MCF 10A (cell line): ENCODE data around the gene AP3D1. TPM values are rescaled to one million over a fixed set of nuclear protein-coding genes. Genes with fewer than 3 reads are reported as not detected.

Experiments
- BruUV-seq: library from RNA; stranded (reverse); fragments of 400-500 nt; replicated peaks from 2 replicates; lab custom pipeline; 2021; lab: Mats Ljungman, UMichigan
- CTCF ChIA-PET: fragments of 300-600 bp; sonication (Branson Sonifier 250); formaldehyde crosslinking; extraction: SDS; loops from one replicate; lab custom pipeline; 2021; ENCODE audit warnings: antibody characterized with exemption, inconsistent platforms; lab: Yijun Ruan, JAX
- POLR2A ChIA-PET: fragments of 300-600, 350-650 bp; sonication (Branson Sonifier 250); formaldehyde crosslinking; extraction: SDS; loops from one replicate; lab custom pipeline; 2020; ENCODE audit warnings: antibody characterized with exemption, inconsistent platforms; lab: Yijun Ruan, JAX
- DNase-seq: peaks from one replicate; pipeline ENCODE4 v3.0.0-alpha.2; 2018; ENCODE audit not compliant: unreplicated experiment
- H3K27ac Mint-ChIP-seq: one replicate; pipeline ENCODE4 v1.8.0; 2022; ENCODE audit warnings: mild to moderate bottlenecking, low read depth, mixed read lengths; ENCODE audit not compliant: unreplicated experiment
- H3K27me3 Mint-ChIP-seq: one replicate; pipeline ENCODE4 v1.8.0; 2022; ENCODE audit warnings: mixed read lengths; ENCODE audit not compliant: insufficient read depth, unreplicated experiment
- H3K36me3 Mint-ChIP-seq: one replicate; pipeline ENCODE4 v1.8.0; 2022; ENCODE audit warnings: mild to moderate bottlenecking, moderate library complexity, mixed read lengths; ENCODE audit not compliant: insufficient read depth, unreplicated experiment
- H3K4me1 Mint-ChIP-seq: one replicate; pipeline ENCODE4 v1.8.0; 2022; ENCODE audit warnings: mixed read lengths; ENCODE audit not compliant: insufficient read depth, unreplicated experiment
- H3K4me3 Mint-ChIP-seq: one replicate; pipeline ENCODE4 v1.8.0; 2022; ENCODE audit warnings: mild to moderate bottlenecking, moderate library complexity, mixed read lengths; ENCODE audit not compliant: unreplicated experiment
- H3K9me3 Mint-ChIP-seq: one replicate; pipeline ENCODE4 v1.8.0; 2022; ENCODE audit warnings: mixed read lengths; ENCODE audit not compliant: unreplicated experiment
- intact Hi-C: fragments of 100-400 bp; cut with micrococcal nuclease; formaldehyde crosslinking; loops from 2 replicates; pipeline ENCODE4 v1.14.1; 2022
- total RNA-seq: library from RNA; stranded (reverse); gene quantifications from 2 replicates; pipeline ENCODE4 v1.2.3, GENCODE V29; 2022
- TF ChIP-seq, protein P1 (sequence below): fragments of 200-600 bp; IDR thresholded peaks from one replicate; pipeline ENCODE4 v1.8.0; 2022; ENCODE audit warnings: antibody characterized with exemption, mild to moderate bottlenecking; ENCODE audit not compliant: unreplicated experiment

AP3D1 gene
- total RNA-seq, 1 experiment from 2014 or later: 181 TPM

- CTCF ChIA-PET: interaction anchor here (0.7 kb wide), 1 partner anchor 394 kb away, joined by 4 read pairs; no protein-coding TSS in a partner anchor
Measured at GRCh38 chr19:2142173-2142829, 9.1 kb downstream of the AP3D1 start.

GRCh38 chr19:2140138-2140569 lies 11.2 kb downstream of the AP3D1 start:
- no peak for DNase-seq
- BruUV-seq: no TSS peak
- no peak overlapping the region for H3K4me3 Mint-ChIP-seq
- POLR2A ChIA-PET: no interaction called here
- CTCF ChIA-PET: interaction anchor here (1.0 kb wide), 1 partner anchor 28 kb away, joined by 6 read pairs; no protein-coding TSS in a partner anchor
- H3K9me3 Mint-ChIP-seq: no peaks in the 10 kb centered on the region
- H3K36me3 Mint-ChIP-seq: peaks cover 54% of the 10 kb centered on the region
- no peak overlapping the region for H3K27ac Mint-ChIP-seq
- H3K4me1 Mint-ChIP-seq: no peaks in the 10 kb centered on the region
- H3K27me3 Mint-ChIP-seq: no peaks in the 10 kb centered on the region
- intact Hi-C loops: no loop called here
- TF ChIP-seq, protein P1, sequence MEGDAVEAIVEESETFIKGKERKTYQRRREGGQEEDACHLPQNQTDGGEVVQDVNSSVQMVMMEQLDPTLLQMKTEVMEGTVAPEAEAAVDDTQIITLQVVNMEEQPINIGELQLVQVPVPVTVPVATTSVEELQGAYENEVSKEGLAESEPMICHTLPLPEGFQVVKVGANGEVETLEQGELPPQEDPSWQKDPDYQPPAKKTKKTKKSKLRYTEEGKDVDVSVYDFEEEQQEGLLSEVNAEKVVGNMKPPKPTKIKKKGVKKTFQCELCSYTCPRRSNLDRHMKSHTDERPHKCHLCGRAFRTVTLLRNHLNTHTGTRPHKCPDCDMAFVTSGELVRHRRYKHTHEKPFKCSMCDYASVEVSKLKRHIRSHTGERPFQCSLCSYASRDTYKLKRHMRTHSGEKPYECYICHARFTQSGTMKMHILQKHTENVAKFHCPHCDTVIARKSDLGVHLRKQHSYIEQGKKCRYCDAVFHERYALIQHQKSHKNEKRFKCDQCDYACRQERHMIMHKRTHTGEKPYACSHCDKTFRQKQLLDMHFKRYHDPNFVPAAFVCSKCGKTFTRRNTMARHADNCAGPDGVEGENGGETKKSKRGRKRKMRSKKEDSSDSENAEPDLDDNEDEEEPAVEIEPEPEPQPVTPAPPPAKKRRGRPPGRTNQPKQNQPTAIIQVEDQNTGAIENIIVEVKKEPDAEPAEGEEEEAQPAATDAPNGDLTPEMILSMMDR: no peak

More at GRCh38 chr19:2142173-2142829, 9.1 kb downstream of the AP3D1 start:
- no peak overlapping the region for H3K4me3 Mint-ChIP-seq
- POLR2A ChIA-PET: interaction anchor here (0.6 kb wide), 1 partner anchor 21 kb away, joined by 3 read pairs; no protein-coding TSS in a partner anchor
- H3K27ac Mint-ChIP-seq: no peak overlapping the region
- H3K9me3 Mint-ChIP-seq: no peaks in the 10 kb centered on the region
- peaks cover 49% of the 10 kb centered on the region for H3K36me3 Mint-ChIP-seq
- no peaks in the 10 kb centered on the region for H3K27me3 Mint-ChIP-seq
- DNase-seq: no peak
- TF ChIP-seq, protein P1: no peak
- intact Hi-C loops: no loop called here
- BruUV-seq: no TSS peak
- H3K4me1 Mint-ChIP-seq: no peaks in the 10 kb centered on the region

DNA sequence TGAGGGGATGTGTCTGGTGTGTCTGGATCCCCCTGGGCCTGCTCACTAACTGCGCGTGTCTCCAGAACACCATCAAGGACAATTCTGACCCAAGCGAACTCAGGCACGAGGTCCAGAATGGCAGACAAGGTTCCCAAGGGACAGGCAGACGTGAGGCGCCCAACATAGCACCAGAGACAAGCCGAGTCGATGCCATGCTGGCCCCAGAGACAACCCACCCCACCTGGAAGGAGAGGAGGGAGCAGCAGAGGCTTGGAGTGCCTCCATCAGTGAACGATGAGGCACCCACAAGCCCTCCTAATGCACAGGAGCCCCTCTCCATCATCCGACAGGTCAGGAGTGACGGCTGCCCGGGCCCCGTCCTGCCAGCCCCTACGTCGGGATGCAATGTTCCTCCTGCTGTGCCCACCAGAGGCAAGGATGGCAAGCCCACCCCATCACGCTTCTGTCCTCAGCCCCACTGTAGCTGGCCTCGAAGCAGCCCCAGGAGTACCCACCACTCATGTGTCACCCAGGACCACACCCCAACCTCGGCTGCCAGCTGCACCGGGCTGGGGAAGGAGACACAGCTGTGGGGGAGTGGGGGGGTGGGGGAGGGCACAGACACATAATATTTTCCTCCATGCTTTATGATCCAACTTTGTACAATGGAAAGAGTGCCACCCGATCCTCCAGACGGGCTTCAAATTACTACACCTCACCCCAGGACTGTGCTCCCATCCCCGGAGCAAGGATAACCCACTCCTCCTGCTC lies 11.8 kb downstream of the AP3D1 start:
- POLR2A ChIA-PET: no interaction called here
- CTCF ChIA-PET: no interaction called here
- Mint-ChIP-seq H3K4me3 (no peak overlapping the region), H3K27ac (no peak overlapping the region), H3K36me3 (peaks cover 54% of the 10 kb centered on the region), H3K9me3 (no peaks in the 10 kb centered on the region), H3K27me3 (no peaks in the 10 kb centered on the region), H3K4me1 (no peaks in the 10 kb centered on the region)
- BruUV-seq: no TSS peak
- TF ChIP-seq, protein P1: no peak
- intact Hi-C loops: no loop called here
- no peak for DNase-seq

- DNase-seq: no peak
- H3K36me3 Mint-ChIP-seq: peaks cover 57% of the 10 kb centered on the region
- CTCF ChIA-PET: no interaction called here
- no TSS peak for BruUV-seq
- no peaks in the 10 kb centered on the region for H3K9me3 Mint-ChIP-seq
- no peaks in the 10 kb centered on the region for H3K27me3 Mint-ChIP-seq
- POLR2A ChIA-PET: interaction anchor here (0.6 kb wide), 1 partner anchor 29 kb away, joined by 3 read pairs; no protein-coding TSS in a partner anchor
- TF ChIP-seq, protein P1: no peak
- intact Hi-C loops: no loop called here
- no peak overlapping the region for H3K27ac Mint-ChIP-seq
- H3K4me3 Mint-ChIP-seq: no peak overlapping the region
- H3K4me1 Mint-ChIP-seq: no peaks in the 10 kb centered on the region
Measured at GRCh38 chr19:2138061-2138728, 13.2 kb downstream of the AP3D1 start.
